ENCODE data around the gene AIPL1. TPM values are rescaled to one million over a fixed set of nuclear protein-coding genes. Genes with fewer than 3 reads are reported as not detected.

The AIPL1 gene
- total and polyA plus RNA-seq, 2 of the 13 experiments (the other 11 are each of a cell fraction or from before 2014, with no cell fraction given) = not detected

DNA sequence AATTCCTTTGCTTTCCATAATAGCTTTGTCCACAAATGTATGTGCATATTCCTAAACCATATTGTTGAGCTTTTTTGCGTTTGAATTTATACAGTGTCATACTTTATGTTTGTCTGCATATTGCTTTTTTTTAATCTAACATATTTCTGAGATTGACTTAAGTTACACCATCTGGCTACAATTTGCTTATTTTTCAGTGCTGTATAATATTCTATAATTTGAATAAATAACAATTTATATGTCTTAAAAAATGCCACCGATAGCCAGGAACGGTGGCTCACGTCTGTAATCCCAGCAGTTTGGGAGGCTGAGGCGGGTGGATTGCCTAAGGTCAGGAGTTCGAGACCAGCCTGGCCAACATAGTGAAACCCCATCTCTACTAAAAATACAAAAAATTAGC lies 7.9 kb upstream of the AIPL1 start (continued):
- TF ChIP-seq ZNF563 (CRISPR knock-in tag; IDR thresholded peaks at IDR 0.05) (no peak), ZBTB46 (CRISPR knock-in tag; IDR thresholded peaks at IDR 0.05; ENCODE audit: borderline replicate concordance) (no peak)

DNA sequence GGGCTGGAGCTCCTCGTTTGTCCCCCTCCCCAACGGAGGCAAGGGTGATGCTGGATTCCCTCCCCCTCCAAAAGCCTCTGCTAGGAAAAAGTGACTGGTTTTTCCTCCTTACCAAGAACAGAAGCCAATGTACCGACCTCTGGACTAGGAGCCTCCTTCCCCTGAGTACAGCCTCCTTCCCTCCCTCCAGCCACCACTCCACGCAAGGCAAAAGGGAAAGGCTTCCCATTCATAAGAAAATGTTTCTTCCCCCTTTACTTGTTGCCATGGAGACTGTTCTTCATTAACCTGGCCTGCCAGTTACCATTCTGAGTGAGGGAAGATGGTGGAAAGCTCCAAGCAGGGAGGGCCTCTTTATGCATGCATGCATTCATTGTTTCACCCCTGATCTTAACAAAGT lies 5.0 kb upstream of the AIPL1 start:
- no peak for FAIRE-seq
- Histone ChIP-seq H3K27me3 (ENCODE audit: control insufficient read depth in 1 of 2, insufficient read depth in 2 of 2, low read length in 2 of 2) (no peaks in the 10 kb centered on the region; a peak in 1 of 5 replicates), H4K20me1 (ENCODE audit: insufficient read depth, low read length) (no peaks in the 10 kb centered on the region), H3K36me3 (replicated peaks in 1 of 2; ENCODE audit: control insufficient read depth in 1 of 2, insufficient read depth in 2 of 2, low read length in 2 of 2) (no peaks in the 10 kb centered on the region), H3K4me3 (replicated peaks in 1 of 3; ENCODE audit: insufficient read depth in 1 of 3, low read depth in 2 of 3, low read length in 3 of 3) (no peak overlapping the region), H3K79me2 (ENCODE audit: insufficient read depth, low read length) (no peaks in the 10 kb centered on the region), H3K4me1 (ENCODE audit: insufficient read depth, low read length) (peaks cover 25% of the 10 kb centered on the region), H3K9ac (ENCODE audit: insufficient read depth, low read depth, low read length) (no peak overlapping the region), H2AFZ (ENCODE audit: low read length) (no peak overlapping the region), H3K4me2 (ENCODE audit: low read depth, low read length) (no peak overlapping the region), H3K9me3 (ENCODE audit: low read length) (no peaks in the 10 kb centered on the region), H3K27ac (ENCODE audit: extremely low read length, insufficient read depth, low read length) (no peak overlapping the region)
- no TSS peak for BruUV-seq (replicated peaks)
- ChIA-PET CTCF (ENCODE audit: low intra/inter-chr PET ratio, low total read pairs) (no interaction called here), POLR2A (no interaction called here)
- intact Hi-C loops (cut with micrococcal nuclease; ENCODE audit: unreplicated experiment) = loop anchor here (5.0 kb wide), 1 partner anchor 853 kb away; no protein-coding TSS in a partner anchor
- ATAC-seq = no peak
- TF ChIP-seq IKZF5 (CRISPR knock-in tag; IDR thresholded peaks at IDR 0.05) = no peak
- no peak for TF ChIP-seq GMEB1 (CRISPR knock-in tag; IDR thresholded peaks at IDR 0.05; ENCODE audit: borderline replicate concordance)
- TF ChIP-seq HNF1A (IDR thresholded peaks at IDR 0.05; ENCODE audit: low read depth) = no peak
- TF ChIP-seq HNF1A (CRISPR knock-in tag; IDR thresholded peaks at IDR 0.05; ENCODE audit: borderline replicate concordance) = no peak
- TF ChIP-seq ZNF773 (CRISPR knock-in tag; IDR thresholded peaks at IDR 0.05; ENCODE audit: borderline replicate concordance) = no peak
- no peak for TF ChIP-seq JDP2 (CRISPR knock-in tag; IDR thresholded peaks at IDR 0.05; ENCODE audit: borderline replicate concordance)
- no peak for TF ChIP-seq ZMYM2 (CRISPR knock-in tag; IDR thresholded peaks at IDR 0.05)
- TF ChIP-seq ZNF121 (CRISPR knock-in tag; IDR thresholded peaks at IDR 0.05) = no peak
- no peak for TF ChIP-seq MTA1 (CRISPR knock-in tag; IDR thresholded peaks at IDR 0.05; ENCODE audit: borderline replicate concordance)
- TF ChIP-seq ERF (CRISPR knock-in tag; IDR thresholded peaks at IDR 0.05) = no peak
- TF ChIP-seq NBN (conservative IDR thresholded peaks at IDR 0.05) = no peak
- TF ChIP-seq ZNF891 (CRISPR knock-in tag; IDR thresholded peaks at IDR 0.05) = no peak
- peak; percentile 8 for DNase-seq (ENCODE audit: low spot score)
- in situ Hi-C loops (cut with HindIII; ENCODE audit: extremely low pct_ligation_motif_present, low pct_unique_long_range_greater_than_20kb) = no loop called here
- 3% methylated on average over 4 of the region's 4 CpGs for whole genome bisulfite sequencing (ENCODE audit: low lambda C conversion rate)
